HG03575 (cell line): ENCODE measurements around the gene AGL.
"Not testable (repeated sequence)": the region's sequence is repeated elsewhere in the genome, so short reads cannot be mapped to it uniquely, and the experiment has no call there.

ENCODE experiments used
- ATAC-seq: cut with Tn5 transposase; IDR thresholded peaks from one replicate; pipeline ENCODE4 v1.9.1; 2021; ENCODE audit not compliant: unreplicated experiment, insufficient number of reproducible peaks, low FRiP score; ENCODE audit errors: extremely low read depth

AGL gene

GRCh38 chr1:99849413-99849743 is 783 bp upstream of the AGL start:
- ATAC-seq = no peak

- no peak for ATAC-seq
Measured at GRCh38 chr1:99850459-99851291, 514 bp downstream of the AGL start.

GRCh38 chr1:99851850-99852454 is 1.8 kb downstream of the AGL start:
- no peak for ATAC-seq

GRCh38 chr1:99852648-99853047 is 2.5 kb downstream of the AGL start:
- no peak for ATAC-seq

GRCh38 chr1:99855914-99856450 is 5.8 kb downstream of the AGL start:
- no peak for ATAC-seq

- ATAC-seq = not testable (repeated sequence)
Measured at GRCh38 chr1:99857041-99857440, 6.9 kb downstream of the AGL start.

- ATAC-seq = no peak
Measured at GRCh38 chr1:99858286-99858685, 8.1 kb downstream of the AGL start.

- no peak for ATAC-seq
Measured at GRCh38 chr1:99858881-99859280, 8.7 kb downstream of the AGL start.

- ATAC-seq = no peak
Measured at GRCh38 chr1:99860703-99861102, 10.5 kb downstream of the AGL start.

GRCh38 chr1:99867682-99868081 is 17.5 kb downstream of the AGL start:
- no peak for ATAC-seq

- no peak for ATAC-seq
Measured at GRCh38 chr1:99869304-99869703, 19.1 kb downstream of the AGL start.

- no peak for ATAC-seq
Measured at GRCh38 chr1:99869723-99870122, 19.6 kb downstream of the AGL start.

GRCh38 chr1:99872063-99872462 is 21.9 kb downstream of the AGL start:
- ATAC-seq = no peak

- no peak for ATAC-seq
Measured at GRCh38 chr1:99877568-99877967, 27.4 kb downstream of the AGL start.

- ATAC-seq = no peak
Measured at GRCh38 chr1:99886179-99886578, 36.0 kb downstream of the AGL start.

- no peak for ATAC-seq
Measured at GRCh38 chr1:99886841-99887240, 36.7 kb downstream of the AGL start.

GRCh38 chr1:99887890-99888289 is 37.7 kb downstream of the AGL start:
- ATAC-seq = no peak

- ATAC-seq = no peak
Measured at GRCh38 chr1:99891997-99892396, 41.8 kb downstream of the AGL start.

GRCh38 chr1:99903278-99903677 is 53.1 kb downstream of the AGL start:
- not testable (repeated sequence) for ATAC-seq

- ATAC-seq = no peak
Measured at GRCh38 chr1:99906535-99906934, 56.4 kb downstream of the AGL start.
